Heart right ventricle (tissue), 16 donors: ENCODE measurements around the gene IFNL2. TPM values are rescaled to one million over a fixed set of nuclear protein-coding genes. Genes with fewer than 3 reads are reported as not detected.
"Not testable (repeated sequence)": the region's sequence is repeated elsewhere in the genome, so short reads cannot be mapped to it uniquely, and the experiment has no call there.

Experiments
- ATAC-seq, 8 donors: fragments of 200-7000 bp; cut with Tn5 transposase; one replicate each; pipeline ENCODE4 v1.9.1; 2020; ENCODE audit warnings: mild to moderate bottlenecking in 8 of 8, moderate library complexity in 8 of 8, moderate number of reproducible peaks in 1 of 8
- DNase-seq, 2 donors: peaks; one replicate each; pipeline ENCODE4 v3.0.0-alpha.2; 2020
- H3K27ac ChIP-seq, 10 donors: fragments of 200-600 bp; sonication (generic) in 2 of 10; one replicate each; pipeline versions ENCODE4 v1.5.0 to v1.8.0; 2020 to 2022; ENCODE audit warnings: mild to moderate bottlenecking in 3 of 10
- H3K27me3 ChIP-seq, 7 donors: fragments of 200-600 bp; one replicate each; pipeline ENCODE4 v1.8.0; 2021 to 2022; ENCODE audit warnings: mild to moderate bottlenecking in 2 of 7
- H3K36me3 ChIP-seq, 9 donors: fragments of 200-600 bp; sonication (generic) in 1 of 9; one replicate each; pipeline versions ENCODE4 v1.5.0 to v1.8.0; 2020 to 2022; ENCODE audit warnings: mild to moderate bottlenecking in 2 of 9
- H3K4me1 ChIP-seq, 9 donors: fragments of 200-600 bp; sonication (generic) in 1 of 9; one replicate each; pipeline versions ENCODE4 v1.5.0 to v1.8.0; 2020 to 2022; ENCODE audit warnings: mild to moderate bottlenecking in 4 of 9
- H3K4me3 ChIP-seq, 10 donors: fragments of 200-600 bp; sonication (generic) in 2 of 10; one replicate each; pipeline versions ENCODE4 v1.5.0 to v1.8.0; 2020 to 2022; ENCODE audit warnings: mild to moderate bottlenecking in 7 of 10, moderate library complexity in 2 of 10
- H3K9me3 ChIP-seq, 11 donors: fragments of 200-600 bp in 10 of 11; sonication (generic) in 2 of 11; one replicate each; pipeline versions ENCODE4 v1.5.0 to v1.8.0; 2013 to 2022; ENCODE audit warnings: mild to moderate bottlenecking in 2 of 11, control low read depth in 1 of 11, moderate library complexity in 1 of 11
- WGBS, 2 donors: extraction: QIAGEN DNeasy Blood & Tissue Kit; methylation state at CpG; one replicate each; pipeline ENCODE4 v1.1.7; 2013; ENCODE audit warnings: inconsistent platforms in 1 of 2; 5-methylcytosine and 5-hydroxymethylcytosine counted together
- intact Hi-C, 10 donors: fragments of 100-400 bp; cut with DNase I; formaldehyde crosslinking; loops; one replicate each; pipeline versions ENCODE4 v1.11.1 to v1.14.2; 2022
- long read RNA-seq, 3 donors: library from polyadenylated mRNA; unstranded; transcript quantifications; one replicate each; pipeline ENCODE4 v2.0.0, GENCODE V29; 2020 to 2021
- polyA plus RNA-seq, 2 donors: library from polyadenylated mRNA; stranded (reverse); fragments of 200-250 nt; gene quantifications; one replicate each; pipeline ENCODE4 v1.2.3, GENCODE V29; 2013
- total RNA-seq, 10 donors: library from RNA; stranded (reverse); fragmentation: NEBNext Ultra II Directional in 3 of 10; extraction: Animal tissue kit (Norgen Biotek cat#: 25700) in 3 of 10; gene quantifications; one replicate each; pipeline versions ENCODE4 v1.2.1 to v1.2.4, GENCODE V29; 2021 to 2023
- TF ChIP-seq, protein P1 (sequence below), 9 donors: fragments of 200-600 bp; sonication (generic) in 2 of 9; IDR thresholded peaks; one replicate each; pipeline versions ENCODE4 v1.5.0 to v1.8.0; 2021 to 2022; ENCODE audit warnings: antibody characterized with exemption in 9 of 9, mild to moderate bottlenecking in 5 of 9, moderate library complexity in 1 of 9
- donor health status: Arrhythmogenic right ventricular cardiomyopathy.
- donor health status: ischemic (EF 13 %, LVEDD 7.1; RV severe dilation, severe dysfunction).
- donor health status: healthy with polysubstance abuse.
- donor health status: DM: no; HTN: yes; CAD: no.
- donor health status: DM: no; HTN: no; CAD: no.
- donor health status: ischemic (EF 25% LVEDD 6.9; RV normal size, moderate dysfunction).
- donor health status: ischemic (EF 25% LVEDD 5.7; RV mildly dilated, moderate dysfunction).
- donor health status: healthy.
- donor health status: DM: yes; HTN: yes; CAD: no.
- donor health status: Ischemic cardiomyopathy.
- donor health status: ischemic (EF 35%, LVEDD 5.7; RV mildly dilated, moderate dysfunction).
- donor health status: nonischemic (EF 11% LVEDD 7.7; RV severe dilation, severe dysfunction).
- donor health status: DM: yes; HTN: yes; CAD: no.
- donor health status: PGD.
- donor health status: ischemic (EF 29% LVEDD 5.4; RV normal size, mild dysfunction).
- donor health status: nonischemic (EF 23%, LVEDD 6.1; RV moderate dilation, normal function).

The IFNL2 gene
- not detected for total RNA-seq
- polyA plus RNA-seq = not detected
- long read RNA-seq, donor 1 = 0 reads
- long read RNA-seq, donor 2 = 0 reads
- long read RNA-seq, donor 3 = 0 reads

DNA sequence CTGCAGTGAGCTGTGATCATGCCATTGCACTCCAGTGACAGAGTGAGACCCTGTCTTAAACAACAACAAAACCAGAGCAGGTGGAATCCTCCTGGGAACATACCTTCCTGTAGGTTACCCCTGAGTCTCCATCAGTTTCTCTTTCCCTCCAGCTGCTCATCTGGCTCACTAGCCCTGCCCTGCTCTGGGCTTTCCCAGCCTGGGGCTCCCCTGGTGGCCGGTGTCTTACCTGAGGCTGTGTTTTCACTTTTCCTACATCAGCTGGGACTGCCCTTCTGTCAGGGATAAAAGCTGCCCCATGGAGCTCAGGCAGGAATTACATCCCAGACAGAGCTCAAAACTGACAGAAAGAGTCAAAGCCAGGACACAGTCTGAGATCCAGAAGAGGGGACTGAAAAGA is at the start of gene IFNL2:
Gene IFNL2, plus strand, starts transcription at position 312 of the 400 bp plus-strand sequence. CDS start 173 bp downstream, outside the sequence.
- ATAC-seq, H3K36me3 ChIP-seq, intact Hi-C loops, H3K27ac ChIP-seq, DNase-seq, H3K9me3 ChIP-seq, H3K4me3 ChIP-seq, H3K4me1 ChIP-seq: not testable (repeated sequence)
- peaks cover 14 to 71% (median 55%) of the 10 kb centered on the region in 7 donors for H3K27me3 ChIP-seq
- WGBS, 2 donors = no CpG with 5 or more reads among the region's 1 CpG

DNA sequence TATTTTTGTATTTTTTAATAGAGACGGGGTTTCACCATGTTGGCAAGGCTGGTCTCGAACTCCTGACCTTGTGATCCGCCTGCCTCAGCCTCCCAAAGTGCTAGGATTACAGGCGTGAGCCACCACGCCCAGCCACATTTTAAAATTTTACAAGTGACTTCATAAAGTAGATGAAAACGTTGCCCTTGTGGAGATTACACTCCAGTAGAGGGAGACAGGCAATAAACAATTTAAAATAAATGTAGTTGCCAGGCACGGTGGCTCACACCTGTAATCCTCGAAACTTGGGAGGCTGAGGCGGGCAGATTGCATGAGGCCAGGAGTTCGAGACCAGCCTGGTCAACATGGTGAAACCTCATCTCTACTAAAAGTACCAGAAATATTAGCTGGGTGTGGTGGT is 49.1 kb upstream of the IFNL2 start:
- DNase-seq, H3K36me3 ChIP-seq, H3K4me1 ChIP-seq, H3K4me3 ChIP-seq, ATAC-seq, H3K27ac ChIP-seq: not testable (repeated sequence)
- Histone ChIP-seq H3K9me3 (peaks cover 0 to 27% (median 4%) of the 10 kb centered on the region in 11 donors), H3K27me3 (peaks cover 0 to 79% (median 67%) of the 10 kb centered on the region in 7 donors)
- WGBS, 2 donors = 69 to 72% methylated on average over 10 of the region's 10 CpGs
- intact Hi-C loops = loop anchor here in 1 of 10 donors (10.0 kb wide), 1 partner anchor 106 kb away; the partner anchor contains the start of gene LRFN1

DNA sequence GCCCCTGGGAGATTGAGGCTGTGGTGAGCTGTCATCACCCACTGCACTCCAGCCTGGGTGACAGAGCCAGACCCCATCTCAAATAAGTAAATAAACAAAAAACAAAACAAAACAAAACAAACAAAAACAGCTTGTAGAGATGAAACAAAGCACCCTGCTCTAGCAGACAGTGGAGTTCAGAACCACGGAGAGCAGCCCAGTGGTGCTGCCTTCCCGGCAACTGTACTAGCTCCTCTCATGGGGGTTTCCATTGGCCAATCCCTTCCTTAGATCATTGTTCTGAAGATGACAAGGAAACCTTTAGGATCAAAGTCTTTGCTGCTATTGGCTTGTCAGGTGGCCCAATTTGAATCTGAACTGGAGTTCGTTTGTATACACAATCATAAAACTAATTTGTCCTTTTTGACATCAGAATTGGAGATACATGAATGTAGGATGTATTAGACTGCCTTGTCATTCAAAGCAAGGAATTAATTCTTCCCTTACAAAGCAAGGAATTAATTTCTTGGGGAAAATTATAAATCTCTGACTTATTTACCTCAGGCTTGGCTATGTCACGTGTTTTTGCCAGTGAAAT is 44.4 kb upstream of the IFNL2 start:
- no peaks in the 10 kb centered on the region for H3K9me3 ChIP-seq
- WGBS, 2 donors = 16 to 25% methylated on average over 4 of the region's 4 CpGs
- DNase-seq (no peak), ATAC-seq (no peak)
- no peak overlapping the region for H3K4me3 ChIP-seq
- H3K27me3 ChIP-seq = peaks cover 0 to 75% (median 52%) of the 10 kb centered on the region in 7 donors
- no peak overlapping the region for H3K27ac ChIP-seq
- no peaks in the 10 kb centered on the region for H3K36me3 ChIP-seq
- intact Hi-C loops = no loop called here
- TF ChIP-seq, protein P1, sequence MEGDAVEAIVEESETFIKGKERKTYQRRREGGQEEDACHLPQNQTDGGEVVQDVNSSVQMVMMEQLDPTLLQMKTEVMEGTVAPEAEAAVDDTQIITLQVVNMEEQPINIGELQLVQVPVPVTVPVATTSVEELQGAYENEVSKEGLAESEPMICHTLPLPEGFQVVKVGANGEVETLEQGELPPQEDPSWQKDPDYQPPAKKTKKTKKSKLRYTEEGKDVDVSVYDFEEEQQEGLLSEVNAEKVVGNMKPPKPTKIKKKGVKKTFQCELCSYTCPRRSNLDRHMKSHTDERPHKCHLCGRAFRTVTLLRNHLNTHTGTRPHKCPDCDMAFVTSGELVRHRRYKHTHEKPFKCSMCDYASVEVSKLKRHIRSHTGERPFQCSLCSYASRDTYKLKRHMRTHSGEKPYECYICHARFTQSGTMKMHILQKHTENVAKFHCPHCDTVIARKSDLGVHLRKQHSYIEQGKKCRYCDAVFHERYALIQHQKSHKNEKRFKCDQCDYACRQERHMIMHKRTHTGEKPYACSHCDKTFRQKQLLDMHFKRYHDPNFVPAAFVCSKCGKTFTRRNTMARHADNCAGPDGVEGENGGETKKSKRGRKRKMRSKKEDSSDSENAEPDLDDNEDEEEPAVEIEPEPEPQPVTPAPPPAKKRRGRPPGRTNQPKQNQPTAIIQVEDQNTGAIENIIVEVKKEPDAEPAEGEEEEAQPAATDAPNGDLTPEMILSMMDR (IDR thresholded peaks at IDR 0.05) = no peak
- no peaks in the 10 kb centered on the region for H3K4me1 ChIP-seq

DNA sequence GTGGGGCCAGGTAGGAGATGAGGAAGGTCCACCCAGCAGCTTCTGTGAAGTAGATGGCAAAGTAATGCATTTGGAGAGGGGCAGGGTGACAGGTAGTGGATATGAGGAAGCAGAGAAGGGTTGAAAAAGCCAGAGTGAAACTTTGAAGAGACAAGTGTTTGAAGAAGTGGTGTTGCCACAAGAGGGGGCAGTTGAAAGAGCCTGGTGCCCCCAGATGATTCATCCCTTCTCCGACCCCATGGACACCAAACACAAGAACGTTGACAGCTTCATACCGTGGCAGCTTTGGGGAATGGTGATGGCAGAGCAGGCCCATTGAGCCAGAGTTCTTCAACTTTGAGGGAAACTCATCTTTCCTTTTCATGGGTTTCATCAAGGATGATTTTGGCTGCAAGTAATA is 43.3 kb upstream of the IFNL2 start:
- TF ChIP-seq, protein P1 (IDR thresholded peaks at IDR 0.05) = no peak
- H3K4me1 ChIP-seq = no peaks in the 10 kb centered on the region
- H3K4me3 ChIP-seq = no peak overlapping the region
- 25 to 26% methylated on average over 3 of the region's 3 CpGs for WGBS, 2 donors
- no peak for DNase-seq
- ATAC-seq = no peak
- intact Hi-C loops = no loop called here
- no peak overlapping the region for H3K27ac ChIP-seq
- H3K36me3 ChIP-seq = no peaks in the 10 kb centered on the region
- H3K27me3 ChIP-seq = peaks cover 0 to 75% (median 47%) of the 10 kb centered on the region in 7 donors
- no peaks in the 10 kb centered on the region for H3K9me3 ChIP-seq

DNA sequence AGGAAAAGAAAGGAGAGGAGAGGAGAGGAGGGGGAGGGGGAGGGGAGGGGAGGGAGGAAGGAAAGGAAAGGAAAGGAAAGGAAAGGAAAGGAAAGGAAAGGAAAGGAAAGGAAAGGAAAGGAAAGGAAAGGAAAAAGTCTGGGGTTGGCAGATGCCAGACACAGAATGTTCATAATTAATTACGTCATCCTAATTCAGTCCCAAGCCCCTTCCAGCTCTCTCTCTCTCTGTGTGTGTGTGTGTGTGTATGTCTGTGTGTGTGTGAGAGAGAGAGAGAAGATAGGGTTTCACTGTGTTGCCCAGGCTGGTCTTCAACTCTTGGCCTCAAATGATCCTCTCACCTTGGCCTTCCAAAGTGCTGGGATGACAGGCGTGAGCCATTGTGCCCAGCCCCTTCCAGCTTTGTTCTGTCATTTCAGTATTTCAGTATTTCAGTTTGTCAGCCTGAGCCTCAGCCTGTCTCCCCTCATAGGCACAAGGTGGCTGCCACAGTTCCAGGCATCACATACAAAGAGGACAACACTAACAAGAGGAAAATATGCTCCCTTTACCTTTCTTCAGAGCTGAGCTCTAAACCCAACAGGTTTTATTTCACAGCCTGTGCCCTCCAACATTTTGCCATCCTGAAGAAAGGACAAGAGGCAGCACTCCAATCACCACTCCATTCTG is 38.0 kb upstream of the IFNL2 start:
- 79 to 84% methylated on average over 2 of the region's 2 CpGs for WGBS, 2 donors

More for the DNA sequence above, 38.0 kb upstream of the IFNL2 start:
- Histone ChIP-seq H3K4me3 (no peak overlapping the region), H3K36me3 (no peaks in the 10 kb centered on the region), H3K27me3 (peaks cover 0 to 40% (median 8%) of the 10 kb centered on the region in 7 donors), H3K9me3 (no peaks in the 10 kb centered on the region), H3K27ac (no peak overlapping the region), H3K4me1 (no peaks in the 10 kb centered on the region)
- ATAC-seq (no peak), DNase-seq (no peak)
- TF ChIP-seq, protein P1 (IDR thresholded peaks at IDR 0.05) = no peak
- intact Hi-C loops = no loop called here
